Fibroblast of gingiva (primary cell): ENCODE results near the gene ATP8A1.
A peak's percentile ranks its signal among the peaks of the same experiment; 100 is the strongest.
"Not testable (repeated sequence)": the region's sequence is repeated elsewhere in the genome, so short reads cannot be mapped to it uniquely, and the experiment has no call there.

Experiments used
- DNase-seq: peaks from one replicate; pipeline ENCODE4 v3.0.0-alpha.2; 2011; ENCODE audit warnings: low read depth

The ATP8A1 gene

GRCh38 chr4:42410446-42410845 is 246.5 kb downstream of the ATP8A1 start:
- DNase-seq: no peak

GRCh38 chr4:42404001-42404400 is 252.9 kb downstream of the ATP8A1 start:
- no peak for DNase-seq

GRCh38 chr4:42401171-42401570 is 255.7 kb downstream of the ATP8A1 start:
- no peak for DNase-seq

GRCh38 chr4:42399393-42399792 is 257.5 kb downstream of the ATP8A1 start:
- no peak for DNase-seq

GRCh38 chr4:42398871-42399331 is 258.0 kb downstream of the ATP8A1 start:
- DNase-seq: no peak

GRCh38 chr4:42398171-42398870 is 258.6 kb downstream of the ATP8A1 start:
- no peak for DNase-seq

GRCh38 chr4:42397635-42398170 is 259.2 kb downstream of the ATP8A1 start:
- DNase-seq: no peak

- DNase-seq: no peak
These were observed 259.9 kb downstream of the ATP8A1 start, which contains the start of gene SHISA3 for GRCh38 chr4:42396752-42397634. TSS of gene SHISA3 (plus strand) at chr4:42397488. CDS start at chr4:42398057, 569 bp downstream.

GRCh38 chr4:42396361-42396751 is 260.5 kb downstream of the ATP8A1 start:
- no peak for DNase-seq

GRCh38 chr4:42395595-42395994 is 261.3 kb downstream of the ATP8A1 start:
- DNase-seq: no peak

GRCh38 chr4:42392436-42392835 is 264.5 kb downstream of the ATP8A1 start:
- no peak for DNase-seq

GRCh38 chr4:42391981-42392380 is 264.9 kb downstream of the ATP8A1 start:
- no peak for DNase-seq

GRCh38 chr4:42391355-42391664 is 265.6 kb downstream of the ATP8A1 start:
- DNase-seq: no peak

- DNase-seq: no peak
These were observed 266.1 kb downstream of the ATP8A1 start for GRCh38 chr4:42390622-42391354.

GRCh38 chr4:42385516-42385915 is 271.4 kb downstream of the ATP8A1 start:
- no peak for DNase-seq

- no peak for DNase-seq
These were observed 275.2 kb downstream of the ATP8A1 start for GRCh38 chr4:42381666-42382065.

- DNase-seq: no peak
These were observed 279.4 kb downstream of the ATP8A1 start for GRCh38 chr4:42377497-42377896.

- not testable (repeated sequence) for DNase-seq
These were observed 284.6 kb downstream of the ATP8A1 start for GRCh38 chr4:42372303-42372702.

GRCh38 chr4:42371305-42372252 is 285.3 kb downstream of the ATP8A1 start:
- DNase-seq: peak; percentile 5

- no peak for DNase-seq
These were observed 287.4 kb downstream of the ATP8A1 start for GRCh38 chr4:42369489-42369888.

GRCh38 chr4:42366959-42367358 is 289.9 kb downstream of the ATP8A1 start:
- no peak for DNase-seq
